Renal cortical epithelial cell (primary cell): ENCODE data around the gene CUX1. TPM values are rescaled to one million over a fixed set of nuclear protein-coding genes. Genes with fewer than 3 reads are reported as not detected.
"Not testable (repeated sequence)": the region's sequence is repeated elsewhere in the genome, so short reads cannot be mapped to it uniquely, and the experiment has no call there.

ENCODE experiments used
- DNase-seq: peaks from one replicate; pipeline ENCODE4 v3.0.0-alpha.2; 2011; ENCODE audit warnings: low read depth
- total RNA-seq: library from RNA; depleted of rRNA; stranded (reverse); fragments of >200 nt; gene quantifications from 2 replicates; pipeline ENCODE4 v1.2.3, GENCODE V29; 2014

Gene CUX1
- total RNA-seq, 1 donor from 2014 or later: 139 TPM

- peak; percentile 97 for DNase-seq
Measured at GRCh38 chr7:102306916-102307677, 489.7 kb downstream of the CUX1 start.

- DNase-seq: no peak
Measured at GRCh38 chr7:102310414-102310815, 493.0 kb downstream of the CUX1 start.

GRCh38 chr7:102312317-102312716, 494.9 kb downstream of the CUX1 start:
- no peak for DNase-seq

GRCh38 chr7:102313997-102314780, 496.8 kb downstream of the CUX1 start:
- DNase-seq: no peak

GRCh38 chr7:102317231-102318059, 500.0 kb downstream of the CUX1 start:
- no peak for DNase-seq

GRCh38 chr7:102318482-102318971, 501.1 kb downstream of the CUX1 start:
- DNase-seq: peak; percentile 93

GRCh38 chr7:102319671-102320070, 502.2 kb downstream of the CUX1 start:
- no peak for DNase-seq

GRCh38 chr7:102320181-102320580, 502.8 kb downstream of the CUX1 start:
- no peak for DNase-seq

GRCh38 chr7:102320601-102321350, 503.4 kb downstream of the CUX1 start:
- no peak for DNase-seq

GRCh38 chr7:102321351-102322201, 504.1 kb downstream of the CUX1 start:
- DNase-seq: no peak

- DNase-seq: peak; percentile 28
Measured at GRCh38 chr7:102322202-102322715, 504.8 kb downstream of the CUX1 start.

- no peak for DNase-seq
Measured at GRCh38 chr7:102323914-102324195, 506.4 kb downstream of the CUX1 start.

GRCh38 chr7:102325106-102325505, 507.7 kb downstream of the CUX1 start:
- not testable (repeated sequence) for DNase-seq

- no peak for DNase-seq
Measured at GRCh38 chr7:102326157-102326889, 508.9 kb downstream of the CUX1 start.

- DNase-seq: not testable (repeated sequence)
Measured at GRCh38 chr7:102327183-102327582, 509.8 kb downstream of the CUX1 start.

- DNase-seq: not testable (repeated sequence)
Measured at GRCh38 chr7:102328863-102329262, 511.4 kb downstream of the CUX1 start.

GRCh38 chr7:102329366-102329765, 511.9 kb downstream of the CUX1 start:
- DNase-seq: not testable (repeated sequence)

- not testable (repeated sequence) for DNase-seq
Measured at GRCh38 chr7:102330666-102331460, 513.4 kb downstream of the CUX1 start.
